GM12878 (cell line): ENCODE measurements around the gene RAD51B. TPM values are rescaled to one million over a fixed set of nuclear protein-coding genes. Genes with fewer than 3 reads are reported as not detected.

ENCODE experiments used
- ATAC-seq: fragments of 200-7000 bp; cut with Tn5 transposase; 3 replicates; pipeline ENCODE4 v1.9.1; 2020; ENCODE audit warnings: mild to moderate bottlenecking, moderate library complexity
- BruUV-seq: library from RNA; stranded (reverse); fragments of 400-500 nt; replicated peaks from 2 replicates; lab custom pipeline; 2021; lab: Mats Ljungman, UMichigan
- CTCF ChIA-PET: fragments of 300-600 bp; sonication (Branson Sonifier 250); formaldehyde crosslinking; extraction: SDS; loops from one replicate; lab custom pipeline; 2021; ENCODE audit warnings: inconsistent platforms; lab: Yijun Ruan, JAX
- POLR2A ChIA-PET: fragments of 350-600 bp; formaldehyde crosslinking; extraction: SDS; loops from one replicate; lab custom pipeline; 2021; ENCODE audit warnings: inconsistent platforms; lab: Charles Lee
- RAD21 ChIA-PET: fragments of 300-600 bp; sonication (Branson Sonifier 250); formaldehyde crosslinking; loops from one replicate; lab custom pipeline; 2023; ENCODE audit warnings: antibody characterized with exemption; ENCODE audit not compliant: unreplicated experiment; lab: Charles Lee
- SMC1A ChIA-PET: fragments of 300-600 bp; sonication (Branson Sonifier 250); formaldehyde crosslinking; loops from one replicate; lab custom pipeline; 2023; ENCODE audit not compliant: unreplicated experiment, uncharacterized antibody; lab: Charles Lee
- DNase-seq: peaks from one replicate; pipeline ENCODE4 v3.0.0-alpha.2; 2011; ENCODE audit warnings: low read depth, low spot score
- FAIRE-seq: peaks from 3 replicates; lab custom pipeline; 2011; peaks lifted over from hg19 to GRCh38; lab: Jason Lieb, UNC
- H2AFZ ChIP-seq: 2 replicates; pipeline ENCODE4 v1.6.0; 2011; ENCODE audit warnings: low read depth, low read length, control low read depth; ENCODE audit not compliant: control insufficient read depth
- H3K27ac ChIP-seq: 2 replicates; pipeline ENCODE4 v1.5.1; 2011; ENCODE audit warnings: control low read depth; ENCODE audit not compliant: control insufficient read depth, insufficient read depth
- H3K27me3 ChIP-seq, 2 experiments: replicated peaks in 1 of 2; 2 replicates each; pipeline versions ENCODE4 v1.6.0 to v1.6.1; 2011; ENCODE audit warnings: low read length in 1 of 2; ENCODE audit not compliant: control insufficient read depth in 2 of 2, insufficient read depth in 2 of 2
- H3K36me3 ChIP-seq, 2 experiments: 2 replicates each; pipeline ENCODE4 v1.5.1; 2011; ENCODE audit warnings: low read length in 1 of 2; ENCODE audit not compliant: control insufficient read depth in 2 of 2, insufficient read depth in 2 of 2
- H3K4me1 ChIP-seq: 2 replicates; pipeline ENCODE4 v1.6.1; 2011; ENCODE audit warnings: mild to moderate bottlenecking, low read length, moderate library complexity, mixed read lengths; ENCODE audit not compliant: control insufficient read depth, insufficient read depth
- H3K4me2 ChIP-seq: 2 replicates; pipeline ENCODE4 v1.6.0; 2011; ENCODE audit warnings: control low read depth; ENCODE audit not compliant: control insufficient read depth, insufficient read depth
- H3K4me3 ChIP-seq: fragments of 200-600 bp; sonication (generic); 2 replicates; pipeline ENCODE4 v1.5.1; 2016
- H3K79me2 ChIP-seq: 2 replicates; pipeline ENCODE4 v1.6.0; 2011; ENCODE audit warnings: low read length; ENCODE audit not compliant: control insufficient read depth, insufficient read depth
- H3K9ac ChIP-seq: 2 replicates; pipeline ENCODE4 v1.8.0; 2011; ENCODE audit warnings: low read length, control low read depth, mixed read lengths; ENCODE audit not compliant: control insufficient read depth, insufficient read depth
- H3K9me3 ChIP-seq: replicated peaks from 3 replicates; pipeline ENCODE4 v1.5.1; 2011; ENCODE audit warnings: mild to moderate bottlenecking, low read length; ENCODE audit not compliant: control insufficient read depth, insufficient read depth
- H4K20me1 ChIP-seq: 2 replicates; pipeline ENCODE4 v1.6.0; 2011; ENCODE audit not compliant: control insufficient read depth, insufficient read depth
- BCLAF1 ChIP-seq: fragments of 450-650 bp; IDR thresholded peaks from 2 replicates; pipeline ENCODE4 v1.6.1; 2017; ENCODE audit warnings: antibody characterized with exemption, mild to moderate bottlenecking, moderate library complexity
- BMI1 ChIP-seq: fragments of 450-650 bp; IDR thresholded peaks from 2 replicates; pipeline ENCODE4 v1.6.1; 2016; ENCODE audit warnings: mild to moderate bottlenecking, moderate library complexity, borderline replicate concordance
- CREM ChIP-seq: IDR thresholded peaks from 2 replicates; pipeline ENCODE4 v1.6.1; 2014; ENCODE audit warnings: antibody characterized with exemption, low read depth
- RCOR1 ChIP-seq: conservative IDR thresholded peaks from 2 replicates; pipeline ENCODE4 v1.6.1; 2012; ENCODE audit warnings: low read depth, low read length, improper control_type of control experiment
- RELA ChIP-seq: fragments of 450-650 bp; IDR thresholded peaks from 2 replicates; pipeline ENCODE4 v1.8.0; 2014; ENCODE audit warnings: borderline replicate concordance; ENCODE audit not compliant: partially characterized antibody
- REST ChIP-seq: IDR thresholded peaks from 2 replicates; pipeline ENCODE4 v1.6.1; 2012; ENCODE audit warnings: mild to moderate bottlenecking, low read depth, low read length
- SREBF1 ChIP-seq: IDR thresholded peaks from 2 replicates; pipeline ENCODE4 v1.6.1; 2012; ENCODE audit warnings: mild to moderate bottlenecking, low read length
- TCF12 ChIP-seq: IDR thresholded peaks from 2 replicates; pipeline ENCODE4 v1.6.1; 2011; ENCODE audit warnings: low read depth, mild to moderate bottlenecking, low read length
- ZBTB33 ChIP-seq: fragments of 450-650 bp; IDR thresholded peaks from 2 replicates; pipeline ENCODE4 v1.6.1; 2017; ENCODE audit warnings: mild to moderate bottlenecking
- ZBTB40 ChIP-seq: fragments of 450-650 bp; IDR thresholded peaks from 2 replicates; pipeline ENCODE4 v1.6.1; 2016; ENCODE audit warnings: mild to moderate bottlenecking, moderate library complexity, borderline replicate concordance
- ZNF217 ChIP-seq: fragments of 450-650 bp; IDR thresholded peaks from 2 replicates; pipeline ENCODE4 v1.6.1; 2017; ENCODE audit warnings: antibody characterized with exemption, mild to moderate bottlenecking
- WGBS: methylation state at CpG from one replicate; pipeline ENCODE4 v1.1.6; 2016; ENCODE audit warnings: low lambda C conversion rate; ENCODE audit not compliant: insufficient replicate concordance, insufficient coverage; ENCODE audit errors: missing lambda C conversion rate; 5-methylcytosine and 5-hydroxymethylcytosine counted together
- in situ Hi-C: fragments of 300-500 bp; cut with MboI; formaldehyde crosslinking; loops from 9 replicates; pipeline ENCODE4 v1.14.3; 2018; ENCODE audit warnings: mixed read lengths
- intact Hi-C: fragments of 100-400 bp; cut with micrococcal nuclease; formaldehyde crosslinking; loops from one replicate; pipeline ENCODE4 v1.14.2; 2022; ENCODE audit not compliant: unreplicated experiment
- polyA plus RNA-seq, 11 experiments: library from polyadenylated mRNA; depleted of rRNA in 4 of 11; unstranded in 6 of 11; stranded (reverse) in 5 of 11; fragments of >200 nt; fragmentation: Nextera tagmentation in 4 of 11; fragmentation: Illumina TruSeq in 1 of 11; extraction: Ambion mirVana in 4 of 11; extraction: Trizol in 1 of 11; gene quantifications; 1 replicate in 1 of 11; 2 replicates in 10 of 11; pipeline versions ENCODE4 v1.2.1 to v1.2.3, GENCODE V29; 2011 to 2016; ENCODE audit warnings: inconsistent platforms in 2 of 11, missing spikeins in 2 of 11, low read depth in 1 of 11
- total RNA-seq, 4 experiments: library from RNA; depleted of rRNA in 3 of 4; stranded (reverse); fragments of >200 nt in 3 of 4; fragmentation: Illumina TruSeq in 1 of 4; extraction: Trizol in 1 of 4; gene quantifications; 2 replicates each; pipeline versions ENCODE4 v1.2.1 to v1.2.3, GENCODE V29; 2013 to 2021

Gene RAD51B
- total and polyA plus RNA-seq, 10 of the 15 experiments (the other 5 are each of a cell fraction or from before 2014, with no cell fraction given), result 9.8 to 26.8 (median 21.3) TPM

- CTCF ChIA-PET, result interaction anchor here (1.4 kb wide), 1 partner anchor 13 kb away, joined by 5 read pairs; no protein-coding TSS in a partner anchor
- BruUV-seq, result no TSS peak
- no peak overlapping the region for H3K9ac ChIP-seq
- TF ChIP-seq RCOR1 (no peak), ZBTB33 (no peak), TCF12 (no peak), ZBTB40 (no peak), BMI1 (no peak), REST (no peak), RELA (no peak), ZNF217 (no peak), SREBF1 (no peak), BCLAF1 (no peak), CREM (no peak)
Measured at GRCh38 chr14:68527329-68527851, 707.8 kb downstream of the RAD51B start.

More at GRCh38 chr14:68527329-68527851, 707.8 kb downstream of the RAD51B start:
- SMC1A ChIA-PET, result interaction anchor here (0.8 to 1.7 kb wide), 9 partner anchors 9 to 295 kb away, joined by 3 to 6 read pairs (median 3); no protein-coding TSS in a partner anchor
- Histone ChIP-seq H2AFZ (no peak overlapping the region), H4K20me1 (no peaks in the 10 kb centered on the region), H3K4me3 (no peak overlapping the region), H3K9me3 (peaks cover 6% of the 10 kb centered on the region; the same call in 2 of the 3 replicates), H3K27me3 (no peaks in the 10 kb centered on the region), H3K27ac (no peak overlapping the region), H3K36me3 (no peaks in the 10 kb centered on the region), H3K4me2 (no peak overlapping the region), H3K79me2 (no peaks in the 10 kb centered on the region), H3K4me1 (no peaks in the 10 kb centered on the region)
- no peak for FAIRE-seq
- RAD21 ChIA-PET, result interaction anchor here (0.7 to 1.8 kb wide), 2 partner anchors 21 to 261 kb away, joined by 3 to 6 read pairs; no protein-coding TSS in a partner anchor
- POLR2A ChIA-PET, result interaction anchor here (0.5 to 1.0 kb wide), 4 partner anchors 9 to 364 kb away, joined by 3 to 4 read pairs (median 3); no protein-coding TSS in a partner anchor
- peak; percentile 48; the same call in 2 of the 3 replicates for ATAC-seq
- in situ Hi-C loops, result no loop called here
- 0% methylated on average over 1 of the region's 1 CpG for WGBS
- DNase-seq, result no peak
- intact Hi-C loops, result no loop called here
